GM12891 (cell line): ENCODE measurements around the gene AFDN.

Source experiments
- PAX5 ChIP-seq: IDR thresholded peaks from 2 replicates; pipeline ENCODE4 v1.6.1; 2011; ENCODE audit warnings: low read length, moderate library complexity, mild to moderate bottlenecking; ENCODE audit not compliant: insufficient read depth, severe bottlenecking
- POLR2A ChIP-seq: IDR thresholded peaks from 2 replicates; pipeline ENCODE4 v1.6.1; 2011; ENCODE audit warnings: low read depth, low read length, control low read depth
- POLR2AphosphoS5 ChIP-seq: IDR thresholded peaks from 2 replicates; pipeline ENCODE4 v1.6.1; 2011; ENCODE audit warnings: low read depth, low read length, control low read depth
- SPI1 ChIP-seq: IDR thresholded peaks from 2 replicates; pipeline ENCODE4 v1.6.1; 2011; ENCODE audit warnings: low read depth, low read length, control low read depth
- TAF1 ChIP-seq: IDR thresholded peaks from 2 replicates; pipeline ENCODE4 v1.6.1; 2011; ENCODE audit warnings: low read depth, low read length, control low read depth

DNA sequence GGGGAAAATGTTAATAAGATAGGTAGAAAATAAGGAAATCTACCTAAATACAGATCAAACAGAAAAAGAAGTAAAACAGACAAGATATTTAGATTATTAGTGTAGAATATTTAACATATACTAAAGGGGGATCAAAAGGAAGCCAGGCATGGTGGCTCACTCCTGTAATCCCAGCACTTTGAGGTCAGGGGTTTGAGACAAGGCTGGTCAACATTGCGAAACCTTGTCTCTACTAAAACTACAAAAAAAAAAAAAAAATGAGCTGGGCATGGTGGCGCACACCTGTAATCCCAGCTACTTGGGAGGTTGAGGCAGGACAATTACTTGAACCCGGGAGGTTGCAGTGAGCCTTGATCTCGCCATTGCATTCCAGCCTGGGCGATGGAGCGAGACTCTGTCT lies 55.5 kb downstream of the AFDN start:
- TF ChIP-seq POLR2A, result no peak
- TF ChIP-seq POLR2AphosphoS5, result no peak
- no peak for TF ChIP-seq TAF1
- TF ChIP-seq PAX5, result no peak
- no peak for TF ChIP-seq SPI1
